ENCODE data around the gene ARHGEF26.

DNA sequence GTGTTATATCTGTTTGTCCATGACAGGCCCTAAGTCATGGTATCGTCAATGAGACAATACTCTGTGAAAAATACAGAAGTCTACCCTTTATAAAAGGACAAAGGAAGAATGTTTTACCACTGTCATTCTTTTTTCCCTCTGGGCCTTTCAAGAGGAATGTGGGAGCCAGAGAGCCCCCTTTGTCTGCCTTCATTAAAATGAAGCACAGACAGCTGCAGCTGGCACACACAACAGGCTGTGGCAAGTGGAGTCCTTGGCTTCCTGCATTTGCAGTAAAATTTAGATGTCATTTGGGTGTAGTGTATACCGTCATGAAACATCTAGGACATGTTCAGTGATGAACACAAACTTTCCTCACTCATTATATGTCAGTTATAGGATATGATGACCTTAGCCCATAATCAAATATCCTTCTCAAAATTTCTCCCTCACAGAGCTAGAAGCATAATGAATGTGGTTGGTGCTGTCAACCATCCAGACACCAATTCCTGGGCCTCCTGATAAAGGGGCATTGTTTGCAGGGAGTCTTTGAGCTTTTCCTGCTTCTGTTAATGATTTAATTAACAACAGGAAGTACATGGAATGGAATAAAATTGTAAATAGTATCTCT is 126.7 kb downstream of the ARHGEF26 start:
- TF ChIP-seq CTCF (IDR thresholded peaks at IDR 0.05; ENCODE audit: borderline replicate concordance, extremely low read depth, low read length, poor library complexity, severe bottlenecking) = no peak
- TF ChIP-seq EZH2 (IDR thresholded peaks at IDR 0.05; ENCODE audit: borderline replicate concordance, low read depth, low read length, severe bottlenecking) = no peak

All from DND-41 (cell line).